Measurements from ENCODE around the gene IFI44L. TPM values are rescaled to one million over a fixed set of nuclear protein-coding genes. Genes with fewer than 3 reads are reported as not detected.

The IFI44L gene
- total and polyA plus RNA-seq, 4 experiments from 2014 or later, result 4.5 to 13.6 (median 8.8) TPM

GRCh38 chr1:78667939-78668338 lies 47.7 kb downstream of the IFI44L start:
- Histone ChIP-seq H3K4me3 (ENCODE audit: low read length in 2 of 2) (no peak overlapping the region), H3K27me3 (ENCODE audit: insufficient read depth, low read length) (no peaks in the 10 kb centered on the region), H3K4me1 (ENCODE audit: insufficient read depth, low read length) (no peaks in the 10 kb centered on the region), H3K36me3 (ENCODE audit: insufficient read depth, low read length) (peaks cover 7% of the 10 kb centered on the region), H3K27ac (ENCODE audit: low read depth, low read length) (no peak overlapping the region), H3K9me3 (ENCODE audit: control insufficient read depth in 1 of 2, low read length in 2 of 2) (no peaks in the 10 kb centered on the region)
- no peak overlapping the region for H3K27ac Mint-ChIP-seq
- H3K4me3 Mint-ChIP-seq, result no peak overlapping the region
- ChIA-PET POLR2A (ENCODE audit: partially characterized antibody) (no interaction called here), CTCF (ENCODE audit: partially characterized antibody) (interaction anchor here (1.2 to 1.9 kb wide), 2 partner anchors 8 to 50 kb away, joined by 3 to 10 read pairs; no protein-coding TSS in a partner anchor)
- DNase-seq, result no peak
- no peaks in the 10 kb centered on the region for H3K27me3 Mint-ChIP-seq
- peaks cover 14% of the 10 kb centered on the region in 2 donors for H3K36me3 Mint-ChIP-seq
- intact Hi-C loops (cut with micrococcal nuclease), result no loop called here
- peaks cover 0 to 22% (median 5%) of the 10 kb centered on the region in 4 donors for H3K4me1 Mint-ChIP-seq
- H3K9me3 Mint-ChIP-seq, result no peaks in the 10 kb centered on the region

- Mint-ChIP-seq H3K27ac (no peak overlapping the region), H3K36me3 (peaks cover 9 to 10% of the 10 kb centered on the region in 2 donors)
- CTCF ChIA-PET (ENCODE audit: partially characterized antibody), result interaction anchor here (1.9 kb wide), 1 partner anchor 51 kb away, joined by 10 read pairs; no protein-coding TSS in a partner anchor
These were observed 48.2 kb downstream of the IFI44L start for GRCh38 chr1:78668427-78668826.

GRCh38 chr1:78672428-78672827 lies 52.2 kb downstream of the IFI44L start:
- Histone ChIP-seq H3K4me3 (ENCODE audit: low read length in 2 of 2) (no peak overlapping the region), H3K36me3 (ENCODE audit: insufficient read depth, low read length) (no peaks in the 10 kb centered on the region), H3K4me1 (ENCODE audit: insufficient read depth, low read length) (no peaks in the 10 kb centered on the region), H3K27me3 (ENCODE audit: insufficient read depth, low read length) (no peaks in the 10 kb centered on the region), H3K9me3 (ENCODE audit: control insufficient read depth in 1 of 2, low read length in 2 of 2) (no peaks in the 10 kb centered on the region), H3K27ac (ENCODE audit: low read depth, low read length) (no peak overlapping the region)
- H3K4me1 Mint-ChIP-seq, result peaks cover 0 to 15% (median 7%) of the 10 kb centered on the region in 4 donors
- H3K27me3 Mint-ChIP-seq, result peaks cover 0 to 1% of the 10 kb centered on the region in 2 donors
- H3K4me3 Mint-ChIP-seq, result no peak overlapping the region
- H3K36me3 Mint-ChIP-seq, result no peaks in the 10 kb centered on the region
- intact Hi-C loops (cut with micrococcal nuclease), result no loop called here
- POLR2A ChIA-PET (ENCODE audit: partially characterized antibody), result interaction anchor here (1.2 kb wide), 1 partner anchor 23 kb away, joined by 3 read pairs; the partner anchor contains the start of gene IFI44
- no peak overlapping the region for H3K27ac Mint-ChIP-seq
- CTCF ChIA-PET (ENCODE audit: partially characterized antibody), result interaction anchor here (1.3 to 6.6 kb wide), 6 partner anchors 21 to 527 kb away, joined by 4 to 107 read pairs (median 8); partner anchors contain the start of genes IFI44 and IFI44L
- H3K9me3 Mint-ChIP-seq, result no peaks in the 10 kb centered on the region
- DNase-seq, result peak in 1 of 5 donors; percentile 16

More at GRCh38 chr1:78668427-78668826, 48.2 kb downstream of the IFI44L start:
- Histone ChIP-seq H3K9me3 (ENCODE audit: control insufficient read depth in 1 of 2, low read length in 2 of 2) (no peaks in the 10 kb centered on the region), H3K27ac (ENCODE audit: low read depth, low read length) (no peak overlapping the region), H3K27me3 (ENCODE audit: insufficient read depth, low read length) (no peaks in the 10 kb centered on the region), H3K36me3 (ENCODE audit: insufficient read depth, low read length) (peaks cover 2% of the 10 kb centered on the region), H3K4me1 (ENCODE audit: insufficient read depth, low read length) (no peaks in the 10 kb centered on the region), H3K4me3 (ENCODE audit: low read length in 2 of 2) (no peak overlapping the region)
- no peak for DNase-seq
- Mint-ChIP-seq H3K4me1 (peaks cover 0 to 17% (median 5%) of the 10 kb centered on the region in 4 donors), H3K27me3 (no peaks in the 10 kb centered on the region), H3K9me3 (no peaks in the 10 kb centered on the region), H3K4me3 (no peak overlapping the region)
- intact Hi-C loops (cut with micrococcal nuclease), result no loop called here
- POLR2A ChIA-PET (ENCODE audit: partially characterized antibody), result interaction anchor here (1.8 kb wide), 1 partner anchor 49 kb away, joined by 7 read pairs; the partner anchor contains the start of gene IFI44L

GRCh38 chr1:78673120-78673519 lies 52.9 kb downstream of the IFI44L start:
- Mint-ChIP-seq H3K9me3 (no peaks in the 10 kb centered on the region), H3K4me3 (no peak overlapping the region), H3K27me3 (peaks cover 0 to 1% of the 10 kb centered on the region in 2 donors), H3K36me3 (no peaks in the 10 kb centered on the region), H3K4me1 (peaks cover 0 to 15% (median 9%) of the 10 kb centered on the region in 4 donors), H3K27ac (no peak overlapping the region)
- peak in 3 of 5 donors; percentile 12 to 34 (median 13) for DNase-seq
- ChIA-PET CTCF (ENCODE audit: partially characterized antibody) (interaction anchor here (1.2 to 6.6 kb wide), 9 partner anchors 9 to 528 kb away, joined by 4 to 107 read pairs (median 6); partner anchors contain the start of genes IFI44 and IFI44L), POLR2A (ENCODE audit: partially characterized antibody) (interaction anchor here (0.8 to 1.2 kb wide), 3 partner anchors 23 to 54 kb away, joined by 3 to 4 read pairs (median 4); partner anchors contain the start of genes IFI44 and IFI44L)
- Histone ChIP-seq H3K4me3 (ENCODE audit: low read length in 2 of 2) (no peak overlapping the region), H3K9me3 (ENCODE audit: control insufficient read depth in 1 of 2, low read length in 2 of 2) (no peaks in the 10 kb centered on the region), H3K27me3 (ENCODE audit: insufficient read depth, low read length) (no peaks in the 10 kb centered on the region), H3K36me3 (ENCODE audit: insufficient read depth, low read length) (no peaks in the 10 kb centered on the region), H3K4me1 (ENCODE audit: insufficient read depth, low read length) (no peaks in the 10 kb centered on the region), H3K27ac (ENCODE audit: low read depth, low read length) (no peak overlapping the region)
- intact Hi-C loops (cut with micrococcal nuclease), result no loop called here

GRCh38 chr1:78676347-78676982 lies 56.2 kb downstream of the IFI44L start:
- Mint-ChIP-seq H3K27me3 (peaks cover 1 to 7% of the 10 kb centered on the region in 2 donors), H3K27ac (no peak overlapping the region), H3K4me3 (no peak overlapping the region), H3K9me3 (no peaks in the 10 kb centered on the region), H3K4me1 (peaks cover 0 to 11% (median 7%) of the 10 kb centered on the region in 4 donors), H3K36me3 (no peaks in the 10 kb centered on the region)
- Histone ChIP-seq H3K27ac (ENCODE audit: low read depth, low read length) (no peak overlapping the region), H3K27me3 (ENCODE audit: insufficient read depth, low read length) (no peaks in the 10 kb centered on the region), H3K4me1 (ENCODE audit: insufficient read depth, low read length) (no peaks in the 10 kb centered on the region), H3K9me3 (ENCODE audit: control insufficient read depth in 1 of 2, low read length in 2 of 2) (no peaks in the 10 kb centered on the region), H3K36me3 (ENCODE audit: insufficient read depth, low read length) (no peaks in the 10 kb centered on the region), H3K4me3 (ENCODE audit: low read length in 2 of 2) (no peak overlapping the region)
- POLR2A ChIA-PET (ENCODE audit: partially characterized antibody), result interaction anchor here (1.2 kb wide), 1 partner anchor 59 kb away, joined by 5 read pairs; no protein-coding TSS in a partner anchor
- intact Hi-C loops (cut with micrococcal nuclease), result loop anchor here (1.0 kb wide), 4 partner anchors 25 to 546 kb away; no protein-coding TSS in a partner anchor
- CTCF ChIA-PET (ENCODE audit: partially characterized antibody), result interaction anchor here (0.8 to 6.6 kb wide), 15 partner anchors 9 to 698 kb away, joined by 3 to 107 read pairs (median 4); partner anchors contain the start of genes FUBP1, IFI44 and IFI44L
- peak; percentile 48 to 64 (median 63) for DNase-seq

GRCh38 chr1:78676993-78677392 lies 56.7 kb downstream of the IFI44L start:
- no peak for DNase-seq
- no peaks in the 10 kb centered on the region for H3K4me1 ChIP-seq (ENCODE audit: insufficient read depth, low read length)
- no peaks in the 10 kb centered on the region for H3K9me3 ChIP-seq (ENCODE audit: control insufficient read depth in 1 of 2, low read length in 2 of 2)
- no peak overlapping the region for H3K4me3 ChIP-seq (ENCODE audit: low read length in 2 of 2)
- Mint-ChIP-seq H3K27me3 (peaks cover 1 to 7% of the 10 kb centered on the region in 2 donors), H3K9me3 (no peaks in the 10 kb centered on the region), H3K27ac (peak overlapping the region in 1 of 7 donors; percentile 4), H3K36me3 (no peaks in the 10 kb centered on the region), H3K4me3 (no peak overlapping the region), H3K4me1 (peaks cover 0 to 7% (median 3%) of the 10 kb centered on the region in 4 donors)
- ChIA-PET CTCF (ENCODE audit: partially characterized antibody) (interaction anchor here (0.6 to 3.3 kb wide), 10 partner anchors 19 to 545 kb away, joined by 3 to 34 read pairs (median 4); partner anchors contain the start of genes IFI44 and IFI44L), POLR2A (ENCODE audit: partially characterized antibody) (no interaction called here)
- no peak overlapping the region for H3K27ac ChIP-seq (ENCODE audit: low read depth, low read length)
- H3K27me3 ChIP-seq (ENCODE audit: insufficient read depth, low read length), result no peaks in the 10 kb centered on the region
- H3K36me3 ChIP-seq (ENCODE audit: insufficient read depth, low read length), result no peaks in the 10 kb centered on the region
- intact Hi-C loops (cut with micrococcal nuclease), result loop anchor here (1.0 kb wide), 4 partner anchors 26 to 547 kb away; no protein-coding TSS in a partner anchor

GRCh38 chr1:78677788-78678187 lies 57.5 kb downstream of the IFI44L start:
- no peaks in the 10 kb centered on the region for H3K9me3 ChIP-seq (ENCODE audit: control insufficient read depth in 1 of 2, low read length in 2 of 2)
- peaks cover 4 to 7% of the 10 kb centered on the region in 2 donors for H3K27me3 Mint-ChIP-seq
- no peaks in the 10 kb centered on the region for H3K27me3 ChIP-seq (ENCODE audit: insufficient read depth, low read length)
- CTCF ChIA-PET (ENCODE audit: partially characterized antibody), result interaction anchor here (0.6 to 3.3 kb wide), 12 partner anchors 20 to 546 kb away, joined by 3 to 34 read pairs (median 4); partner anchors contain the start of genes IFI44 and IFI44L
- DNase-seq, result no peak
- POLR2A ChIA-PET (ENCODE audit: partially characterized antibody), result no interaction called here
- H3K36me3 Mint-ChIP-seq, result no peaks in the 10 kb centered on the region
- no peaks in the 10 kb centered on the region for H3K4me1 ChIP-seq (ENCODE audit: insufficient read depth, low read length)
- H3K9me3 Mint-ChIP-seq, result no peaks in the 10 kb centered on the region
- intact Hi-C loops (cut with micrococcal nuclease), result no loop called here
- H3K27ac ChIP-seq (ENCODE audit: low read depth, low read length), result no peak overlapping the region
- H3K4me3 Mint-ChIP-seq, result no peak overlapping the region
- no peak overlapping the region for H3K4me3 ChIP-seq (ENCODE audit: low read length in 2 of 2)
- H3K4me1 Mint-ChIP-seq, result peaks cover 0 to 7% (median 2%) of the 10 kb centered on the region in 4 donors
- no peaks in the 10 kb centered on the region for H3K36me3 ChIP-seq (ENCODE audit: insufficient read depth, low read length)
- H3K27ac Mint-ChIP-seq, result no peak overlapping the region
